LNCaP clone FGC (cell line): Measurements from ENCODE around the gene TBCA.
"Not testable (repeated sequence)": the region's sequence is repeated elsewhere in the genome, so short reads cannot be mapped to it uniquely, and the experiment has no call there.

Source experiments
- DNase-seq: peaks from one replicate; pipeline ENCODE4 v3.0.0-alpha.2; 2011; ENCODE audit warnings: low read depth
- H3K4me3 ChIP-seq: 2 replicates; pipeline ENCODE4 v1.5.1; 2011; ENCODE audit warnings: mild to moderate bottlenecking, low read depth, low read length, control low read depth
- TF ChIP-seq, protein P1 (sequence below): IDR thresholded peaks from 2 replicates; pipeline ENCODE4 v1.5.1; 2012; ENCODE audit warnings: mild to moderate bottlenecking; ENCODE audit not compliant: control insufficient read depth, insufficient read depth; ENCODE audit errors: extremely low read depth

Gene TBCA

DNA sequence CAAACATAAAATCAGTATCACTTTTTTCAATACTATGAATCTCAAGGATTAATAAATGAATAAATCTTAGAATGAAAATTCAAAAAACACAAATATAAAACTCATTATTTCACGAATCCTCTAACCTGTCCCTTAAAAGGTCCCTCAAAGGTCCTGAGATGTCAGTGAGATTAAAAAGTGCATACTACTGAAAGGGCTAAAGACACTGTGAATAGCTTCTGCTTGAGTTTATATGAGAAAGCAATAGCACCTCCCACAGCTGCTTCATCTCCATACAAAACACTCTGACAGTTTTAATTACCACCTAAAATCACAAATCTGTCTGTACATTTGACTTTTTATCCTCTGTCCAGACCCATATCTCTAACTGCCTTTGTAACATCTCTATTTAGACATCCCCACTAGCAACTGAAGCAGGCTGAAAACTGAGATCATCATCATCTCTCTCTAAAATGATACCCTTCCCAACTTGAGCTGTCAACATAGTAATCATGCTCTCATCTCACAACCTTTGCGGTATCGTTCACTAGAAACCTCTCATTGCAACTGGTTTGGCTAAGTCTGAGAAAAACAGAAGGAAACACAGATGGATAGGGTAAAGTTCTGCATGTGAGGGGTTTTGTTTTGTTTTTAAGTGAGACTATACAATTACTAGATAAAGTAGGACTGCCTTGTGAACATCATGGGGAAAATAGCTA, 56.3 kb downstream of the TBCA start:
- DNase-seq, result no peak
- TF ChIP-seq, protein P1, sequence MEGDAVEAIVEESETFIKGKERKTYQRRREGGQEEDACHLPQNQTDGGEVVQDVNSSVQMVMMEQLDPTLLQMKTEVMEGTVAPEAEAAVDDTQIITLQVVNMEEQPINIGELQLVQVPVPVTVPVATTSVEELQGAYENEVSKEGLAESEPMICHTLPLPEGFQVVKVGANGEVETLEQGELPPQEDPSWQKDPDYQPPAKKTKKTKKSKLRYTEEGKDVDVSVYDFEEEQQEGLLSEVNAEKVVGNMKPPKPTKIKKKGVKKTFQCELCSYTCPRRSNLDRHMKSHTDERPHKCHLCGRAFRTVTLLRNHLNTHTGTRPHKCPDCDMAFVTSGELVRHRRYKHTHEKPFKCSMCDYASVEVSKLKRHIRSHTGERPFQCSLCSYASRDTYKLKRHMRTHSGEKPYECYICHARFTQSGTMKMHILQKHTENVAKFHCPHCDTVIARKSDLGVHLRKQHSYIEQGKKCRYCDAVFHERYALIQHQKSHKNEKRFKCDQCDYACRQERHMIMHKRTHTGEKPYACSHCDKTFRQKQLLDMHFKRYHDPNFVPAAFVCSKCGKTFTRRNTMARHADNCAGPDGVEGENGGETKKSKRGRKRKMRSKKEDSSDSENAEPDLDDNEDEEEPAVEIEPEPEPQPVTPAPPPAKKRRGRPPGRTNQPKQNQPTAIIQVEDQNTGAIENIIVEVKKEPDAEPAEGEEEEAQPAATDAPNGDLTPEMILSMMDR, result no peak
- H3K4me3 ChIP-seq, result no peak overlapping the region

DNA sequence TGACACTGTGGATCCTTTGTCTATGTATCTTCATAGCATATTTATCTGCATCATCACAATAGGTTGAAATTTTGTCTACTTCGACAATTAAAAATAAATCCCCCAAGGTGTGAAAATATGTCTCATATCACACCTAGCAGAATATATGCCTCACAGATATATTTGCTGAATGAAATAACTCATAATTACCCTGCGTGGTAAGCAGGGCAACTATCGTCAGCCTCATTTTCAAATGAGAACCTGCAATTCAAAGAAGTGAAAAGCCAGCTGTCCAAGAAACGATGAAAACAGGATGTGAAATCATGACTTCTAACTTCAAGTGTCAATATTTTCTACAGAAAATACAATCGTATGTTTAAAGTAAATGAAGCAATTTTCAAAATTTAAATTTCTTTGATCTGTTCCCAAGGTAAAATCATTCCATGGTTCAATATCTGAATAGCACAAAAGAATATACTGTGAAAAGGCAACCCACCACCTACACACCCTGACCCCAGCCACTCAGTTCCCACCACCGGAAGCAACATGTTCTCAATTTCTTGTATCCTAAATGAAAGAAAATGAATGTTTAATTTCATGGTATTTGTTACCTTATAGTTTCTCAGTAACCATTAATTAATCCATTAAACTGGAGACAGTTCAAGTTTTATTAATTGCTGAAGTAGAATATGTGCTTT, 57.1 kb downstream of the TBCA start:
- no peak overlapping the region for H3K4me3 ChIP-seq
- TF ChIP-seq, protein P1, result no peak
- no peak for DNase-seq

DNA sequence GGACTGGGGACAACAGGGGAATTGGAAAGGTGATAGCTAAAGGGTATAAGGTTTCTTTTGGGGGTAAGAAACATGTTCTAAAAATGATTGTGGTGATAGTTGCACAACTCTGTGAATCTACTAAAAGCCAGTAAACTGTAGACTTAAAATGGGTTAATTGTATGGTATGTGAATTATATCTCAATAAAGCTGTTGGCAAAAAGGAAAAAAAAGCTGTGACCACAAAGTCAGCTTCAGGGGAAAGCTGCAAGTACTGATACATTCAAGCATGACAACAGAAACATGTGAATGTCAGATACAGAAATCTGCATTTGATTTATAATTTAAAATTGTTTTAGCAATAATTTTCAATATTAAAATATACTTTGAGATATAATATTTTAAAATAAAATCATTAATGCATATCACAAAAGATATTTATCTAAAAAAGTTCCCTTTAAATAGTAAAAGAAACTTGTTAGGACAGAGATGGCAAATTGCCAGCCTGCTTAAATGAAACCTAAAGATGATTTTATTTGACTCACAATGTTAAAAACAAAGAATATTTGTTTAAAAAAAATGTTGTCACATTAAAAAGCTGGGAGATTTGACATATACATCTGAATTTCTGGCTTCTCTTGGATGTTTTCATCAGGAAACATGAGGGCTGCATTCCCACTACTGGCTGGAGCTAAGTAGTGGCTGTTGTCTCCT, 66.0 kb downstream of the TBCA start:
- TF ChIP-seq, protein P1, result no peak
- H3K4me3 ChIP-seq, result no peak overlapping the region
- DNase-seq, result no peak

DNA sequence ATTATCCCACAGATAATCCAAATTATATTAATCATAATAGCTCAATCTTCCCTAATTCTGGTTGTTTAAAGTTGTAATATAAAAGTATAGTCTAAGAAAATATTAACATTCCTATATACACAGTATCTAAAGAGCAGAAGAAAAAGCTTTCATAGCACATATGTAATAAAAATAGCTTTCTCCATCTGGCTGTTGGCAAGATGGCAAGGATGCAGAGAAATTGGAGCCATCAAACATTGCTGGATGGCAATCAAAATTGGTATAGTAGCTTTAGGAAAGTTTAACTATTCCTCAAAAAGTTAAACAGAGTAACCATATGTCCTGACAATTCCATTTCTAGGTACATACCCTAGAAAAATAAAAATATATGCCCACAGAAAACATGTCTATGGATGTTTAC, 66.8 kb downstream of the TBCA start:
- TF ChIP-seq, protein P1, result no peak
- H3K4me3 ChIP-seq, result no peak overlapping the region
- DNase-seq, result no peak

DNA sequence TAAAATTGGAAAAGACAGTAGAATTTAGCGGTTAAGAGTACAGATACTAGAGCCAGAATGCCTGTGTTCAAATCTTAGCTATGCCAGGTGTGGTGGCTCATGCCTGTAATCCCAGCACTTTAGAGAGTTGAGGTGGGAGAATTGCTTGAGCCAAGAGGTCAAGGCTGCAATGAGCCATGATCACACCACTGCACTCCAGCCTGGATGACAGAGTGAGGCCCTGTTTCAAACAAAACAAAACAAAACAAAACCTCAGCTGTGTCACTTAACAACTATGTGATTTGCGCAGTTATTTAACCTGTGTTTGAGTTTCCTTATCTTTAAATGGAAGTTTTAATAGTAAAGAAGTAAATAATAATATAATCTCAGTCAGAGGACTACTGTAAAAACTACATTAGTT, 68.3 kb downstream of the TBCA start:
- DNase-seq, result no peak
- TF ChIP-seq, protein P1, result no peak
- no peak overlapping the region for H3K4me3 ChIP-seq

DNA sequence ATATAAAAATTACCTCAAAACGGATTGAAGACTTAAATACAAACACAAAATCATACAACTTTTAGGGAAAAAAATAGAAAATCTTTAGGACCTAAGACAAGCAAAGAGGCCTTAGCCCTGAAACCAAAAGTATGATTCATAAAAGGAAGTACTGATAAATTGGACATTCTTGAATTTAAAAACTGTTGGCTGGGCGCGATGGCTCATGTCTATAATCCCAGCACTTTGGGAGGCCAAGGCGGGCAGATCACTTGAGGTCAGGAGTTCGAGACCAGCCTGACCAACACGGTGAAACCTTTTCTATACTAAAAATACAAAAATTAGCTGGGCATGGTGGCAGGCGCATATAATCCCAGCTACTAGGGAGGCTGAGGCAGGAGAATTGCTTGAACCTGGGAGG, 76.6 kb downstream of the TBCA start:
- not testable (repeated sequence) for DNase-seq, H3K4me3 ChIP-seq

DNA sequence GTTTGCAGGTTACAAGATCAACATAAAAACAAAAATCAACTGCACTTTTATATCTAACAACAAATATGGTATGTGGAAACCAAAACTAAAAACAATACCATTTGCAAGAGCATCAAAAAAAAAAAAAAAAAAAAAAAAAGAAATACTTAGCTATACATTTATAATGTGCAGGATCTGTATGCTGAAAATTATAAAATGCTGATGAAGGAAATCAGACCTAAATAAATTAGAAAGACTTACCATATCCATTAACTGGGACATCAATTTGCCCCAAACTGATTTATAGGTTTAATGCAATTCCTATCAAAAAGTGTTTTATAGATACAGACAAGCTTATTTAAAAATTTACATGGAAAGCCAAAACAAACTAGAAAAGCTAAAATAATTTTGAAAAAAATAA, 77.2 kb downstream of the TBCA start:
- no peak for DNase-seq
- TF ChIP-seq, protein P1, result no peak
- no peak overlapping the region for H3K4me3 ChIP-seq
